Esophagus squamous epithelium (tissue), 5 donors: ENCODE results near the gene ILKAP. TPM values are rescaled to one million over a fixed set of nuclear protein-coding genes. Genes with fewer than 3 reads are reported as not detected.

Source experiments
- DNase-seq: peaks from one replicate; lab custom pipeline; 2025; lab: John Stamatoyannopoulos, UW
- H3K27ac ChIP-seq, 4 donors: fragments of 200-600 bp; sonication (generic); one replicate each; pipeline ENCODE4 v1.5.1; 2016 to 2019; ENCODE audit warnings: mild to moderate bottlenecking in 1 of 4
- H3K27me3 ChIP-seq, 4 donors: fragments of 200-600 bp; sonication (generic); 1 replicate in 3 of 4; 2 replicates in 1 of 4; pipeline versions ENCODE4 v1.5.1 to v1.6.0; 2017 to 2021; ENCODE audit warnings: antibody characterized with exemption in 1 of 4
- H3K36me3 ChIP-seq, 3 donors: fragments of 200-600 bp; sonication (generic); one replicate each; pipeline ENCODE4 v1.5.1; 2016 to 2019
- H3K4me1 ChIP-seq, 3 donors: fragments of 200-600 bp; sonication (generic); one replicate each; pipeline ENCODE4 v1.5.1; 2017 to 2019
- H3K4me3 ChIP-seq, 4 donors: fragments of 200-600 bp; sonication (generic); 1 replicate in 3 of 4; 2 replicates in 1 of 4; pipeline ENCODE4 v1.5.1; 2016 to 2019; ENCODE audit warnings: mild to moderate bottlenecking in 2 of 4, moderate library complexity in 1 of 4
- H3K9me3 ChIP-seq, 3 donors: fragments of 200-600 bp; sonication (generic); one replicate each; pipeline ENCODE4 v1.5.1; 2016 to 2019
- POLR2A ChIP-seq, 4 donors: fragments of 450-650 bp; IDR thresholded peaks; one replicate each; pipeline ENCODE4 v1.6.1; 2017; ENCODE audit warnings: antibody characterized with exemption in 4 of 4, mild to moderate bottlenecking in 4 of 4, moderate library complexity in 3 of 4
- WGBS, 2 donors: methylation state at CpG; one replicate each; pipeline ENCODE4 v1.1.5; 2018; 5-methylcytosine and 5-hydroxymethylcytosine counted together
- intact Hi-C: fragments of 100-400 bp; cut with DNase I; formaldehyde crosslinking; loops from one replicate; pipeline ENCODE4 v1.15.0; 2022
- total RNA-seq, 4 donors: library from RNA; depleted of rRNA; stranded (reverse); fragments of >200 nt; gene quantifications; one replicate each; pipeline ENCODE4 v1.1.0, GENCODE V29; 2016
- TF ChIP-seq, protein P1 (sequence below), 6 experiments: fragments of 450-650 bp in 4 of 6; fragments of 200-600 bp in 2 of 6; sonication (generic) in 2 of 6; IDR thresholded peaks; one replicate each; pipeline ENCODE4 v1.5.1; 2016 to 2019; ENCODE audit warnings: antibody characterized with exemption in 6 of 6, mild to moderate bottlenecking in 4 of 6, moderate library complexity in 4 of 6
- donor health status: DM: yes; HTN: yes; CAD: no.

The ILKAP gene
- total RNA-seq, 4 donors from 2014 or later, result 13.3 to 38.3 (median 20.7) TPM

DNA sequence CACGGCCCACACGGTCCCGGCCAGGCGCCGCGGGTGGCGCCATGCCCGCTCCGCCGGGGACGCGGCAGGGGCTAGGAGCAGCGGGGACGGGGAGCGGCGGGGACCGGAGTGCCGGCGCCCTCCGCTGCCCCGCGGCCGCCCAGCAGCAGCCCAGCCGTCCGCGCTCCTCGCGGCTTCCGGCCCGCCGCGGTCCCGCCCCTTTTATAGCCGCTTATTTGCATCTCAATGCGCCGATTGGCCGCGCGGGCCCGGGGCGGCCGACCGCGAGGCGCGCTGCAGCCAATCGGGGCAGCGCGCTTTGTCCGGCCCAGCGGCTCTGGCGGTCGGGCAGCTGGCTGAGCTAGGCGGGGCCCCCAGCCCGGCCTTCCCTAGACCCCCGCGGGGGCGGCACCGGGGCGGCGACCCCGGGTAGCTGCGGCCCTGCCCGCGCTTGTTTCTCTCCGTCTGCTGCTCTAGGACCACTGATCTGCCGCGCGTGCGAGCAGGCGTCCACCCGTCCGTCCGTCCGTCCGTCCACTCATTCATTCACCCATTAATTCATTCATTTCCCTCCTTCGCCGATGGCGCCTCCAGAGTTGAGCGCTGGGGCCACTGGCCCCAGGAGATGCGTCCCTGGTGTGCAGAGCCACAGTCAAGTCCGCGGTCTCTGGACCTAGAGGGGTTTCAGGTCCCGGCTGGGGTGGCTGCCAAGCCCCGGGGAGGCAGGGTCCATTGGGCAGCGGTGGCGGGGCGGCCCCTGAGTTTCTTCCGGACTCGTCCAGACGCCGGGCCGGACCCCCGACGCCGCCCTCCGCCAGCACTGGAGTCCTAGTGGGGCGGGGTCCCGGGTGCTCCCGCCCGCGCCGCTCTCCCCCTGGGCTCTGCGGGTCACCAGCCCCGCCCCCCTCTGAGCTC lies 36.6 kb upstream of the ILKAP start, which contains the start of gene HES6:
TSS of gene HES6 (minus strand) at position 176 of the 894 bp plus-strand sequence. CDS start at position 43, 133 bp downstream.
- WGBS, 2 donors, result 0 to 7% methylated on average over 3 to 20 of the region's 105 CpGs
- peaks cover 0 to 56% (median 2%) of the 10 kb centered on the region in 4 donors for H3K27me3 ChIP-seq
- H3K27ac ChIP-seq, result peak within 1 kb of the TSS in 3 of 4 donors; percentile 50 to 69 (median 53)
- intact Hi-C loops, result no loop called here
- TF ChIP-seq, protein P1, sequence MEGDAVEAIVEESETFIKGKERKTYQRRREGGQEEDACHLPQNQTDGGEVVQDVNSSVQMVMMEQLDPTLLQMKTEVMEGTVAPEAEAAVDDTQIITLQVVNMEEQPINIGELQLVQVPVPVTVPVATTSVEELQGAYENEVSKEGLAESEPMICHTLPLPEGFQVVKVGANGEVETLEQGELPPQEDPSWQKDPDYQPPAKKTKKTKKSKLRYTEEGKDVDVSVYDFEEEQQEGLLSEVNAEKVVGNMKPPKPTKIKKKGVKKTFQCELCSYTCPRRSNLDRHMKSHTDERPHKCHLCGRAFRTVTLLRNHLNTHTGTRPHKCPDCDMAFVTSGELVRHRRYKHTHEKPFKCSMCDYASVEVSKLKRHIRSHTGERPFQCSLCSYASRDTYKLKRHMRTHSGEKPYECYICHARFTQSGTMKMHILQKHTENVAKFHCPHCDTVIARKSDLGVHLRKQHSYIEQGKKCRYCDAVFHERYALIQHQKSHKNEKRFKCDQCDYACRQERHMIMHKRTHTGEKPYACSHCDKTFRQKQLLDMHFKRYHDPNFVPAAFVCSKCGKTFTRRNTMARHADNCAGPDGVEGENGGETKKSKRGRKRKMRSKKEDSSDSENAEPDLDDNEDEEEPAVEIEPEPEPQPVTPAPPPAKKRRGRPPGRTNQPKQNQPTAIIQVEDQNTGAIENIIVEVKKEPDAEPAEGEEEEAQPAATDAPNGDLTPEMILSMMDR (IDR thresholded peaks at IDR 0.05), result peak in 1 of 6 experiments; percentile 21
- peak in 3 of 4 donors; percentile 67 to 85 (median 76) for TF ChIP-seq POLR2A (IDR thresholded peaks at IDR 0.05)
- peak within 1 kb of the TSS; percentile 54 to 85 (median 74) for H3K4me3 ChIP-seq
- no peaks in the 10 kb centered on the region for H3K9me3 ChIP-seq
- H3K4me1 ChIP-seq, result peaks cover 20 to 42% (median 23%) of the 10 kb centered on the region in 3 donors
- peaks cover 0 to 19% (median 1%) of the 10 kb centered on the region in 3 donors for H3K36me3 ChIP-seq
- DNase-seq, result peak; percentile 27

DNA sequence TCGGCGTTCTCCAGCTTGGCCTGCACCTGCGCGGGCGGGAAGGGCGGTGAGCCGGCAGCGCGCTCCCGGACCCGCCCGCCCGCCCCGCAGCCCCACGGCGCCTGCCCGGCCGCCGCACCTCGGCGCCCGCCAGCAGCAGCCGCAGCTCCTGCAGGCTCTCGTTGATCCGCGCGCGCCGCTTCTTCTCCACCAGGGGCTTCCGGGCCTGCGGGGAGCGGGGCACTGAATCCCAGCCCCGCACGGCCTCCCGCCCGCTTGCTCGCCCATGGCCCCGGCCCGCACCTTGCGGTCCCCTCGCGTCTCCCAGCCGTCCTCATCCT lies 36.0 kb upstream of the ILKAP start:
- no peaks in the 10 kb centered on the region for H3K9me3 ChIP-seq
- intact Hi-C loops, result no loop called here
- peak overlapping the region in 3 of 4 donors; percentile 50 to 69 (median 53) for H3K27ac ChIP-seq

GRCh38 chr2:238238766-238239542 lies 35.5 kb upstream of the ILKAP start:
- peak overlapping the region in 2 of 4 donors; percentile 53 to 69 for H3K27ac ChIP-seq
- peaks cover 0 to 8% (median 0%) of the 10 kb centered on the region in 3 donors for H3K36me3 ChIP-seq
- peak overlapping the region; percentile 54 to 85 (median 74) for H3K4me3 ChIP-seq
- DNase-seq, result no peak
- H3K4me1 ChIP-seq, result peaks cover 20 to 47% (median 23%) of the 10 kb centered on the region in 3 donors
- TF ChIP-seq, protein P1 (IDR thresholded peaks at IDR 0.05), result no peak
- TF ChIP-seq POLR2A (IDR thresholded peaks at IDR 0.05), result no peak
- intact Hi-C loops, result no loop called here
- no peaks in the 10 kb centered on the region for H3K9me3 ChIP-seq
- 14% methylated on average over 7 of the region's 75 CpGs; no CpG with 5 or more reads in 1 of the 2 donors for WGBS, 2 donors
- H3K27me3 ChIP-seq, result peaks cover 0 to 56% (median 2%) of the 10 kb centered on the region in 4 donors

More for the DNA sequence above, 36.0 kb upstream of the ILKAP start:
- H3K4me3 ChIP-seq, result peak overlapping the region; percentile 54 to 85 (median 74)
- no peak for DNase-seq
- peaks cover 0 to 13% (median 0%) of the 10 kb centered on the region in 3 donors for H3K36me3 ChIP-seq
- no peak for TF ChIP-seq POLR2A (IDR thresholded peaks at IDR 0.05)
- peaks cover 0 to 56% (median 2%) of the 10 kb centered on the region in 4 donors for H3K27me3 ChIP-seq
- WGBS, 2 donors, result no CpG with 5 or more reads among the region's 43 CpGs
- H3K4me1 ChIP-seq, result peaks cover 20 to 44% (median 23%) of the 10 kb centered on the region in 3 donors

- peaks cover 20 to 44% (median 23%) of the 10 kb centered on the region in 3 donors for H3K4me1 ChIP-seq
- DNase-seq, result no peak
- H3K4me3 ChIP-seq, result no peak overlapping the region
- intact Hi-C loops, result no loop called here
- H3K36me3 ChIP-seq, result peaks cover 0 to 1% (median 0%) of the 10 kb centered on the region in 3 donors
- TF ChIP-seq, protein P1 (IDR thresholded peaks at IDR 0.05), result no peak
- peaks cover 0 to 56% (median 2%) of the 10 kb centered on the region in 4 donors for H3K27me3 ChIP-seq
- 89% methylated on average over 3 of the region's 5 CpGs; no CpG with 5 or more reads in 1 of the 2 donors for WGBS, 2 donors
- H3K9me3 ChIP-seq, result no peaks in the 10 kb centered on the region
- no peak overlapping the region for H3K27ac ChIP-seq
These were observed 34.8 kb upstream of the ILKAP start for GRCh38 chr2:238238311-238238765.

GRCh38 chr2:238237431-238238135 lies 34.1 kb upstream of the ILKAP start:
- peaks cover 0 to 56% (median 2%) of the 10 kb centered on the region in 4 donors for H3K27me3 ChIP-seq
- no peak for TF ChIP-seq POLR2A (IDR thresholded peaks at IDR 0.05)
- TF ChIP-seq, protein P1 (IDR thresholded peaks at IDR 0.05), result no peak
- DNase-seq, result no peak
- peaks cover 15 to 37% (median 23%) of the 10 kb centered on the region in 3 donors for H3K4me1 ChIP-seq
- no peaks in the 10 kb centered on the region for H3K36me3 ChIP-seq
- WGBS, 2 donors, result 75 to 91% methylated on average over 7 to 11 of the region's 11 CpGs
- no peaks in the 10 kb centered on the region for H3K9me3 ChIP-seq
- no peak overlapping the region for H3K4me3 ChIP-seq
- no peak overlapping the region for H3K27ac ChIP-seq
- intact Hi-C loops, result no loop called here
